ENCODE results near the gene CLEC1A. TPM values are rescaled to one million over a fixed set of nuclear protein-coding genes. Genes with fewer than 3 reads are reported as not detected.

The CLEC1A gene
- total RNA-seq, 1 experiment from 2014 or later, result not detected

GRCh38 chr12:10122689-10123088, 23.9 kb upstream of the CLEC1A start:
- no peaks in the 10 kb centered on the region for H3K27me3 ChIP-seq (ENCODE audit: insufficient read depth, low read length)
- DNase-seq (ENCODE audit: low read depth, low spot score) (no peak), ATAC-seq (no peak)
- ChIA-PET CTCF (interaction anchor here (0.7 kb wide), 1 partner anchor 627 kb away, joined by 3 read pairs; no protein-coding TSS in a partner anchor), RAD21 (ENCODE audit: low non-redundant PET in 1 of 2, low total read pairs in 2 of 2, uncharacterized antibody in 2 of 2, unreplicated experiment in 2 of 2) (no interaction called here), POLR2A (no interaction called here)
- no peak overlapping the region for H2AFZ ChIP-seq (ENCODE audit: low read depth, low read length, poor library complexity, severe bottlenecking)
- no TSS peak for BruUV-seq (replicated peaks)
- H3K27ac ChIP-seq (ENCODE audit: low read depth, low read length), result no peak overlapping the region
- H3K4me1 ChIP-seq (ENCODE audit: control insufficient read depth in 1 of 2, insufficient read depth in 2 of 2, low read length in 2 of 2), result no peaks in the 10 kb centered on the region
- H3K9me3 ChIP-seq (ENCODE audit: control insufficient read depth in 1 of 2, insufficient read depth in 1 of 2, low read depth in 1 of 2, low read length in 2 of 2), result no peaks in the 10 kb centered on the region
- H3K79me2 ChIP-seq (ENCODE audit: insufficient read depth, low read length), result no peaks in the 10 kb centered on the region
- no peak overlapping the region for H3K4me2 ChIP-seq (ENCODE audit: low read length)
- H3K4me3 ChIP-seq (replicated peaks in 1 of 2; ENCODE audit: low read depth in 1 of 2, low read length in 2 of 2), result no peak overlapping the region
- no peaks in the 10 kb centered on the region for H3K36me3 ChIP-seq (ENCODE audit: control insufficient read depth in 1 of 2, insufficient read depth in 2 of 2, low read length in 2 of 2)
- TF ChIP-seq REST (IDR thresholded peaks at IDR 0.05; ENCODE audit: low read depth) (no peak), YY1 (IDR thresholded peaks at IDR 0.05; ENCODE audit: extremely low read depth, insufficient replicate concordance, low read depth, low read length) (no peak), ZNF274 (IDR thresholded peaks at IDR 0.05; ENCODE audit: low read depth, low read length) (no peak), ZBTB33 (IDR thresholded peaks at IDR 0.05; ENCODE audit: extremely low read depth, insufficient replicate concordance, low read length) (no peak), CEBPB (IDR thresholded peaks at IDR 0.05; ENCODE audit: low read depth) (no peak)
- no peaks in the 10 kb centered on the region for H3K9me2 ChIP-seq (ENCODE audit: insufficient read depth)
- H3K9ac ChIP-seq (ENCODE audit: low read length), result no peak overlapping the region
- H4K20me1 ChIP-seq (ENCODE audit: insufficient read depth), result no peaks in the 10 kb centered on the region
- intact Hi-C loops (cut with micrococcal nuclease), result no loop called here
